GM12875 (cell line): ENCODE measurements around the gene NDUFA8.

ENCODE experiments used
- H3K4me3 ChIP-seq: one replicate; pipeline ENCODE4 v1.5.1; 2011; ENCODE audit warnings: low read depth, low read length, control low read depth
- CTCF ChIP-seq: IDR thresholded peaks from 2 replicates; pipeline ENCODE4 v1.5.1; 2011; ENCODE audit warnings: low read depth, mild to moderate bottlenecking, control low read depth, inconsistent platforms, low read length, moderate library complexity, borderline replicate concordance; ENCODE audit not compliant: insufficient read depth

The NDUFA8 gene

GRCh38 chr9:122122468-122122867 lies 37.1 kb downstream of the NDUFA8 start:
- no peak overlapping the region for H3K4me3 ChIP-seq
- TF ChIP-seq CTCF: no peak

- H3K4me3 ChIP-seq: no peak overlapping the region
- no peak for TF ChIP-seq CTCF
These were observed 37.6 kb downstream of the NDUFA8 start for GRCh38 chr9:122121931-122122330.

GRCh38 chr9:122121391-122121790 lies 38.2 kb downstream of the NDUFA8 start:
- H3K4me3 ChIP-seq: no peak overlapping the region
- no peak for TF ChIP-seq CTCF

- no peak for TF ChIP-seq CTCF
- H3K4me3 ChIP-seq: no peak overlapping the region
These were observed 39.1 kb downstream of the NDUFA8 start for GRCh38 chr9:122120316-122121071.

GRCh38 chr9:122119721-122120120 lies 39.9 kb downstream of the NDUFA8 start:
- TF ChIP-seq CTCF: no peak
- no peak overlapping the region for H3K4me3 ChIP-seq

- H3K4me3 ChIP-seq: no peak overlapping the region
- no peak for TF ChIP-seq CTCF
These were observed 40.4 kb downstream of the NDUFA8 start for GRCh38 chr9:122119166-122119521.
